ENCODE results near the gene KAT8. TPM values are rescaled to one million over a fixed set of nuclear protein-coding genes. Genes with fewer than 3 reads are reported as not detected.

Gene KAT8
- total and polyA plus RNA-seq, 2 of the 13 experiments (the other 11 are each of a cell fraction or from before 2014, with no cell fraction given), result 79.0 to 84.2 TPM

DNA sequence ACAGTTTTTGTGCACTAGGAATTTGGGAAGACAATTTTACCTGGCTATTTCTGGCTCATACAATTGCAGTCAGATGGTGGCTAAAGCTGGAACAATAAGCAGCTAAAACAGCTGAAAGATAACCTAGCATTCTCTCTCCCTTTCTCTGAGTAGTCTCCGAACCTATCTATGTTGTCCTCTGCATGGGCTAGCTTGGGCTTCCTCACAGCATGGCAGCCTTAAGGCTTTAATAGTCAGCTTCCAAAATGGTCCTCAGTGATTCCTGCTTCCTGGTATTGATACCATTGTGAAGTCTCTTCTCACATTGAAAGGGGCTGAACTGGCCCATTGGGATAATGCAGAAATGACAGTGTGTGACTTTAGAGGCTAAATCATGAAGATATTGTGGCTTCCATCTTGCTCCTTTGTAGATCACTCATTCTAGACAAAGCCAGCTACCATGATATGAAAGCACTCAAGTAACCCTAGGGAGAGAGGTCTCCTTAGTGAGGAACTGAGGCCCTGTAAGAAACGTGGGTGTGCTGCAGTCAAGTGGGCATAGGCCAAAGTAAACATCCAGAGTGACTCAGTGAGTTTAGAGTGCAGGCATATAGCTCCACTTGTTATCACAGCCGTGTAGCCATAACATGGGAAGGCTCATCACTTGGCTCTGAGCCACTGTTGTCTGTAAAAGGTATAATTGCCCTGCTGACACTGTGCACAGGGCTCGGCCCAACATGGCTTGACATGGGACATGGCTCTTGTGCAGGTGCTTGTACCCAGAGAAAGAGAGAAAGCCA lies 17.4 kb upstream of the KAT8 start (continued):
- TF ChIP-seq TAF15 (IDR thresholded peaks at IDR 0.05; ENCODE audit: low read depth, low read length, poor library complexity, severe bottlenecking) (no peak), ZSCAN31 (CRISPR knock-in tag; IDR thresholded peaks at IDR 0.05; ENCODE audit: low read depth) (peak; percentile 100), NFE2 (CRISPR knock-in tag; IDR thresholded peaks at IDR 0.05) (no peak), IKZF1 (IDR thresholded peaks at IDR 0.05) (no peak), NCOA2 (CRISPR knock-in tag; IDR thresholded peaks at IDR 0.05) (no peak), NR0B2 (CRISPR knock-in tag; IDR thresholded peaks at IDR 0.05) (no peak), ZNF564 (CRISPR knock-in tag; IDR thresholded peaks at IDR 0.05) (no peak), NR2F2 (IDR thresholded peaks at IDR 0.05; ENCODE audit: borderline replicate concordance, low read depth) (no peak), KMT2B (CRISPR knock-in tag; IDR thresholded peaks at IDR 0.05) (no peak), NFIB (CRISPR knock-in tag; IDR thresholded peaks at IDR 0.05; ENCODE audit: borderline replicate concordance) (no peak), PAWR (CRISPR knock-in tag; IDR thresholded peaks at IDR 0.05; ENCODE audit: borderline replicate concordance) (no peak), FOXA3 (CRISPR knock-in tag; IDR thresholded peaks at IDR 0.05) (peak; percentile 61), ZFP1 (CRISPR knock-in tag; IDR thresholded peaks at IDR 0.05) (no peak), ZBED4 (CRISPR knock-in tag; IDR thresholded peaks at IDR 0.05; ENCODE audit: borderline replicate concordance) (no peak), HES4 (CRISPR knock-in tag; IDR thresholded peaks at IDR 0.05; ENCODE audit: borderline replicate concordance) (no peak), ETV5 (CRISPR knock-in tag; IDR thresholded peaks at IDR 0.05; ENCODE audit: borderline replicate concordance) (no peak), IRF1 (CRISPR knock-in tag; IDR thresholded peaks at IDR 0.05; ENCODE audit: low read depth) (no peak), TRIM24 (CRISPR knock-in tag; IDR thresholded peaks at IDR 0.05) (no peak), HINFP (CRISPR knock-in tag; IDR thresholded peaks at IDR 0.05; ENCODE audit: low read depth) (no peak)
- TF ChIP-seq, protein P1, sequence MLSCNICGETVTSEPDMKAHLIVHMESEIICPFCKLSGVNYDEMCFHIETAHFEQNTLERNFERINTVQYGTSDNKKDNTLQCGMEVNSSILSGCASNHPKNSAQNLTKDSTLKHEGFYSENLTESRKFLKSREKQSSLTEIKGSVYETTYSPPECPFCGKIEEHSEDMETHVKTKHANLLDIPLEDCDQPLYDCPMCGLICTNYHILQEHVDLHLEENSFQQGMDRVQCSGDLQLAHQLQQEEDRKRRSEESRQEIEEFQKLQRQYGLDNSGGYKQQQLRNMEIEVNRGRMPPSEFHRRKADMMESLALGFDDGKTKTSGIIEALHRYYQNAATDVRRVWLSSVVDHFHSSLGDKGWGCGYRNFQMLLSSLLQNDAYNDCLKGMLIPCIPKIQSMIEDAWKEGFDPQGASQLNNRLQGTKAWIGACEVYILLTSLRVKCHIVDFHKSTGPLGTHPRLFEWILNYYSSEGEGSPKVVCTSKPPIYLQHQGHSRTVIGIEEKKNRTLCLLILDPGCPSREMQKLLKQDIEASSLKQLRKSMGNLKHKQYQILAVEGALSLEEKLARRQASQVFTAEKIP (CRISPR knock-in tag; IDR thresholded peaks at IDR 0.05; ENCODE audit: borderline replicate concordance), result no peak
- TF ChIP-seq, protein P2, sequence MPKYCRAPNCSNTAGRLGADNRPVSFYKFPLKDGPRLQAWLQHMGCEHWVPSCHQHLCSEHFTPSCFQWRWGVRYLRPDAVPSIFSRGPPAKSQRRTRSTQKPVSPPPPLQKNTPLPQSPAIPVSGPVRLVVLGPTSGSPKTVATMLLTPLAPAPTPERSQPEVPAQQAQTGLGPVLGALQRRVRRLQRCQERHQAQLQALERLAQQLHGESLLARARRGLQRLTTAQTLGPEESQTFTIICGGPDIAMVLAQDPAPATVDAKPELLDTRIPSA (CRISPR knock-in tag; IDR thresholded peaks at IDR 0.05; ENCODE audit: borderline replicate concordance), result no peak

Data from HepG2 (cell line).